ENCODE data around the gene ZNF451. TPM values are rescaled to one million over a fixed set of nuclear protein-coding genes. Genes with fewer than 3 reads are reported as not detected.

Gene ZNF451
- total RNA-seq, 2 donors from 2014 or later, result 30.3 to 35.0 TPM

GRCh38 chr6:57094689-57095088 lies 4.7 kb downstream of the ZNF451 start:
- Histone ChIP-seq H3K4me3 (no peak overlapping the region), H3K9me3 (no peaks in the 10 kb centered on the region), H3K36me3 (replicated peaks in 1 of 2; ENCODE audit: insufficient read depth in 1 of 2, low read depth in 2 of 2) (peaks cover 0 to 5% of the 10 kb centered on the region in 2 donors), H3K27ac (no peak overlapping the region), H3K27me3 (no peaks in the 10 kb centered on the region), H3K4me1 (peaks cover 30% of the 10 kb centered on the region)
- ATAC-seq (no peak), DNase-seq (no peak)
- intact Hi-C loops (cut with DNase I), result no loop called here
- 85 to 95% methylated on average over 1 of the region's 1 CpG for WGBS, 2 donors
- TF ChIP-seq POLR2A (IDR thresholded peaks at IDR 0.05) (no peak), CTCF (IDR thresholded peaks at IDR 0.05) (no peak)

GRCh38 chr6:57097596-57097995 lies 7.6 kb downstream of the ZNF451 start:
- no peaks in the 10 kb centered on the region for H3K27me3 ChIP-seq
- intact Hi-C loops (cut with DNase I), result no loop called here
- no peak overlapping the region for H3K27ac ChIP-seq
- H3K9me3 ChIP-seq, result no peaks in the 10 kb centered on the region
- no peak for TF ChIP-seq POLR2A (IDR thresholded peaks at IDR 0.05)
- no peak for TF ChIP-seq CTCF (IDR thresholded peaks at IDR 0.05)
- DNase-seq (no peak), ATAC-seq (no peak)
- H3K4me3 ChIP-seq, result no peak overlapping the region
- H3K36me3 ChIP-seq (replicated peaks in 1 of 2; ENCODE audit: insufficient read depth in 1 of 2, low read depth in 2 of 2), result peaks cover 7 to 12% of the 10 kb centered on the region in 2 donors
- H3K4me1 ChIP-seq, result peaks cover 17% of the 10 kb centered on the region
- 81 to 100% methylated on average over 1 of the region's 1 CpG for WGBS, 2 donors

- Histone ChIP-seq H3K4me3 (no peak overlapping the region), H3K27me3 (no peaks in the 10 kb centered on the region), H3K27ac (no peak overlapping the region), H3K9me3 (no peaks in the 10 kb centered on the region), H3K4me1 (peaks cover 9% of the 10 kb centered on the region), H3K36me3 (replicated peaks in 1 of 2; ENCODE audit: insufficient read depth in 1 of 2, low read depth in 2 of 2) (peaks cover 7 to 12% of the 10 kb centered on the region in 2 donors)
- 94 to 98% methylated on average over 3 of the region's 3 CpGs for WGBS, 2 donors
- DNase-seq, result no peak
- ATAC-seq, result no peak
- intact Hi-C loops (cut with DNase I), result no loop called here
- no peak for TF ChIP-seq POLR2A (IDR thresholded peaks at IDR 0.05)
- TF ChIP-seq CTCF (IDR thresholded peaks at IDR 0.05), result no peak
Measured at GRCh38 chr6:57102976-57103375, 13.0 kb downstream of the ZNF451 start.

GRCh38 chr6:57104336-57104735 lies 14.3 kb downstream of the ZNF451 start:
- DNase-seq (no peak), ATAC-seq (no peak)
- H3K27me3 ChIP-seq, result no peaks in the 10 kb centered on the region
- peaks cover 9% of the 10 kb centered on the region for H3K4me1 ChIP-seq
- no peaks in the 10 kb centered on the region for H3K9me3 ChIP-seq
- peaks cover 5 to 12% of the 10 kb centered on the region in 2 donors for H3K36me3 ChIP-seq (replicated peaks in 1 of 2; ENCODE audit: insufficient read depth in 1 of 2, low read depth in 2 of 2)
- TF ChIP-seq POLR2A (IDR thresholded peaks at IDR 0.05) (no peak), CTCF (IDR thresholded peaks at IDR 0.05) (no peak)
- no peak overlapping the region for H3K27ac ChIP-seq
- H3K4me3 ChIP-seq, result no peak overlapping the region
- WGBS, 2 donors, result 65 to 90% methylated on average over 5 of the region's 5 CpGs
- intact Hi-C loops (cut with DNase I), result no loop called here

GRCh38 chr6:57106990-57107389 lies 17.0 kb downstream of the ZNF451 start:
- Histone ChIP-seq H3K27ac (no peak overlapping the region), H3K4me1 (peaks cover 9% of the 10 kb centered on the region), H3K36me3 (replicated peaks in 1 of 2; ENCODE audit: insufficient read depth in 1 of 2, low read depth in 2 of 2) (no peaks in the 10 kb centered on the region), H3K4me3 (no peak overlapping the region), H3K27me3 (no peaks in the 10 kb centered on the region), H3K9me3 (no peaks in the 10 kb centered on the region)
- intact Hi-C loops (cut with DNase I), result no loop called here
- TF ChIP-seq CTCF (IDR thresholded peaks at IDR 0.05) (no peak), POLR2A (IDR thresholded peaks at IDR 0.05) (no peak)
- no peak for DNase-seq
- no peak for ATAC-seq
- 89 to 92% methylated on average over 1 of the region's 1 CpG for WGBS, 2 donors
